NOMO-1 treated with DMSO at 0.1 percent for 48 hours (cell line): ENCODE results near the gene MMP19.

Experiments used
- DNase-seq: peaks from one replicate; lab custom pipeline; 2025; ENCODE audit not compliant: unreplicated experiment; lab: John Stamatoyannopoulos, UW

Gene MMP19

GRCh38 chr12:55815473-55815872 is 27.3 kb downstream of the MMP19 start:
- DNase-seq: no peak

- no peak for DNase-seq
Observed at GRCh38 chr12:55814257-55814656, 28.5 kb downstream of the MMP19 start.

GRCh38 chr12:55812088-55812487 is 30.6 kb downstream of the MMP19 start:
- no peak for DNase-seq

GRCh38 chr12:55809274-55809673 is 33.5 kb downstream of the MMP19 start:
- no peak for DNase-seq

GRCh38 chr12:55806982-55807381 is 35.8 kb downstream of the MMP19 start:
- no peak for DNase-seq

- no peak for DNase-seq
Observed at GRCh38 chr12:55797550-55797949, 45.2 kb downstream of the MMP19 start.

GRCh38 chr12:55797068-55797467 is 45.7 kb downstream of the MMP19 start:
- no peak for DNase-seq

- no peak for DNase-seq
Observed at GRCh38 chr12:55795950-55796349, 46.8 kb downstream of the MMP19 start.

- no peak for DNase-seq
Observed at GRCh38 chr12:55789893-55790292, 52.8 kb downstream of the MMP19 start.

GRCh38 chr12:55789171-55789570 is 53.6 kb downstream of the MMP19 start:
- no peak for DNase-seq

GRCh38 chr12:55788546-55788945 is 54.2 kb downstream of the MMP19 start:
- DNase-seq: no peak
